ENCODE results near the gene HSPA1L. TPM values are rescaled to one million over a fixed set of nuclear protein-coding genes. Genes with fewer than 3 reads are reported as not detected.
"Not testable (repeated sequence)": the region's sequence is repeated elsewhere in the genome, so short reads cannot be mapped to it uniquely, and the experiment has no call there.

HSPA1L gene
- total RNA-seq, 1 donor from 2014 or later: 0.98 TPM

- DNase-seq (ENCODE audit: extremely low spot score in 2 of 2): no peak
- intact Hi-C loops (cut with DNase I): loop anchor here (10.0 kb wide), 1 partner anchor 60 kb away; the partner anchor contains the start of gene CLIC1
- peak overlapping the region; percentile 97 for H3K27ac ChIP-seq
- no peak for TF ChIP-seq POLR2AphosphoS5 (IDR thresholded peaks at IDR 0.05; ENCODE audit: insufficient read depth in 1 of 2, low read depth in 1 of 2)
- TF ChIP-seq POLR2A (IDR thresholded peaks at IDR 0.05): no peak
- no peak for TF ChIP-seq CTCF (IDR thresholded peaks at IDR 0.05)
- H3K9me3 ChIP-seq: no peaks in the 10 kb centered on the region
- peak overlapping the region; percentile 67 to 93 for H3K4me3 ChIP-seq
- H3K36me3 ChIP-seq: peaks cover 0 to 13% of the 10 kb centered on the region in 2 donors
- H3K27me3 ChIP-seq: no peaks in the 10 kb centered on the region
- H3K4me1 ChIP-seq: peaks cover 26% of the 10 kb centered on the region
These were observed 20.7 kb downstream of the HSPA1L start for GRCh38 chr6:31794294-31794865.

GRCh38 chr6:31793927-31794245 lies 21.2 kb downstream of the HSPA1L start:
- intact Hi-C loops (cut with DNase I): loop anchor here (10.0 kb wide), 1 partner anchor 59 kb away; the partner anchor contains the start of gene CLIC1
- H3K27me3 ChIP-seq: not testable (repeated sequence)
- peaks cover 0 to 13% of the 10 kb centered on the region in 2 donors for H3K36me3 ChIP-seq

GRCh38 chr6:31792761-31793171 lies 22.3 kb downstream of the HSPA1L start:
- DNase-seq (ENCODE audit: extremely low spot score in 2 of 2): no peak
- H3K4me1 ChIP-seq: peaks cover 26% of the 10 kb centered on the region
- TF ChIP-seq CTCF (IDR thresholded peaks at IDR 0.05): no peak
- no peak for TF ChIP-seq POLR2AphosphoS5 (IDR thresholded peaks at IDR 0.05; ENCODE audit: insufficient read depth in 1 of 2, low read depth in 1 of 2)
- no peak for TF ChIP-seq POLR2A (IDR thresholded peaks at IDR 0.05)
- H3K9me3 ChIP-seq: no peaks in the 10 kb centered on the region
- no peak overlapping the region for H3K27ac ChIP-seq
- no peaks in the 10 kb centered on the region for H3K27me3 ChIP-seq
- H3K4me3 ChIP-seq: no peak overlapping the region
- intact Hi-C loops (cut with DNase I): loop anchor here (10.0 kb wide), 1 partner anchor 58 kb away; the partner anchor contains the start of gene CLIC1
- peaks cover 0 to 13% of the 10 kb centered on the region in 2 donors for H3K36me3 ChIP-seq

More at GRCh38 chr6:31793927-31794245, 21.2 kb downstream of the HSPA1L start:
- DNase-seq (ENCODE audit: extremely low spot score in 2 of 2); H3K4me3 ChIP-seq; H3K9me3 ChIP-seq: not testable (repeated sequence)
- peak overlapping the region; percentile 97 for H3K27ac ChIP-seq
- peaks cover 26% of the 10 kb centered on the region for H3K4me1 ChIP-seq

GRCh38 chr6:31792090-31792374 lies 23.1 kb downstream of the HSPA1L start:
- Histone ChIP-seq H3K9me3 (no peaks in the 10 kb centered on the region), H3K4me1 (peaks cover 26% of the 10 kb centered on the region), H3K4me3 (no peak overlapping the region), H3K36me3 (peaks cover 0 to 13% of the 10 kb centered on the region in 2 donors), H3K27me3 (no peaks in the 10 kb centered on the region), H3K27ac (no peak overlapping the region)
- TF ChIP-seq POLR2A (IDR thresholded peaks at IDR 0.05) (no peak), CTCF (IDR thresholded peaks at IDR 0.05) (no peak), POLR2AphosphoS5 (IDR thresholded peaks at IDR 0.05; ENCODE audit: insufficient read depth in 1 of 2, low read depth in 1 of 2) (no peak)
- no peak for DNase-seq (ENCODE audit: extremely low spot score in 2 of 2)
- intact Hi-C loops (cut with DNase I): loop anchor here (10.0 kb wide), 1 partner anchor 57 kb away; the partner anchor contains the start of gene CLIC1

- Histone ChIP-seq H3K4me3 (no peak overlapping the region), H3K4me1 (peaks cover 24% of the 10 kb centered on the region), H3K9me3 (no peaks in the 10 kb centered on the region), H3K27ac (no peak overlapping the region), H3K36me3 (peaks cover 0 to 13% of the 10 kb centered on the region in 2 donors), H3K27me3 (no peaks in the 10 kb centered on the region)
- intact Hi-C loops (cut with DNase I): loop anchor here (10.0 kb wide), 1 partner anchor 57 kb away; the partner anchor contains the start of gene CLIC1
- no peak for DNase-seq (ENCODE audit: extremely low spot score in 2 of 2)
- TF ChIP-seq POLR2A (IDR thresholded peaks at IDR 0.05) (no peak), CTCF (IDR thresholded peaks at IDR 0.05) (peak in 2 of 3 experiments; percentile 25 to 34)
These were observed 23.6 kb downstream of the HSPA1L start for GRCh38 chr6:31791324-31792089.
